Activated B cell treated with CpG ODN at 0.5 μM for 24 hours (primary cell): Measurements from ENCODE around the gene PDGFRB. TPM values are rescaled to one million over a fixed set of nuclear protein-coding genes. Genes with fewer than 3 reads are reported as not detected.

ENCODE experiments used
- ATAC-seq: fragments of 200-7000 bp; cut with Tn5 transposase; one replicate; pipeline ENCODE4 v1.10.0; 2021; ENCODE audit warnings: low read depth, mild to moderate bottlenecking, moderate library complexity
- CTCF ChIA-PET: fragments of 350-600 bp; sonication (Branson Sonifier 250); formaldehyde crosslinking; loops from one replicate; lab custom pipeline; 2021; ENCODE audit warnings: antibody characterized with exemption; lab: Charles Lee
- POLR2A ChIA-PET: fragments of 350-600 bp; sonication (Branson Sonifier 250); formaldehyde crosslinking; loops from one replicate; lab custom pipeline; 2021; ENCODE audit warnings: antibody characterized with exemption; lab: Charles Lee
- DNase-seq: peaks from one replicate; pipeline ENCODE4 v3.0.0; 2022
- H3K27ac Mint-ChIP-seq: one replicate; pipeline ENCODE4 v1.8.0; 2020; ENCODE audit warnings: mixed read lengths
- H3K27me3 Mint-ChIP-seq: one replicate; pipeline ENCODE4 v1.8.0; 2021; ENCODE audit warnings: mixed read lengths
- H3K36me3 Mint-ChIP-seq: one replicate; pipeline ENCODE4 v1.8.0; 2021; ENCODE audit warnings: low read depth, mixed read lengths
- H3K4me1 Mint-ChIP-seq: one replicate; pipeline ENCODE4 v1.8.0; 2021; ENCODE audit warnings: mixed read lengths
- H3K4me3 Mint-ChIP-seq: one replicate; pipeline ENCODE4 v1.8.0; 2020; ENCODE audit warnings: mild to moderate bottlenecking, mixed read lengths
- H3K9me3 Mint-ChIP-seq: one replicate; pipeline ENCODE4 v1.8.0; 2020; ENCODE audit warnings: mixed read lengths
- intact Hi-C: fragments of 100-400 bp; cut with micrococcal nuclease; formaldehyde crosslinking; loops from one replicate; pipeline ENCODE4 v1.15.1; 2024
- total RNA-seq: library from RNA; stranded (reverse); gene quantifications from 2 replicates; pipeline ENCODE4 v1.2.3, GENCODE V29; 2022
- TF ChIP-seq, protein P1 (sequence below): fragments of 200-600 bp; IDR thresholded peaks from one replicate; pipeline ENCODE4 v1.8.0; 2022; ENCODE audit warnings: antibody characterized with exemption, mild to moderate bottlenecking

PDGFRB gene
- total RNA-seq, 1 donor from 2014 or later = 1.8 TPM

DNA sequence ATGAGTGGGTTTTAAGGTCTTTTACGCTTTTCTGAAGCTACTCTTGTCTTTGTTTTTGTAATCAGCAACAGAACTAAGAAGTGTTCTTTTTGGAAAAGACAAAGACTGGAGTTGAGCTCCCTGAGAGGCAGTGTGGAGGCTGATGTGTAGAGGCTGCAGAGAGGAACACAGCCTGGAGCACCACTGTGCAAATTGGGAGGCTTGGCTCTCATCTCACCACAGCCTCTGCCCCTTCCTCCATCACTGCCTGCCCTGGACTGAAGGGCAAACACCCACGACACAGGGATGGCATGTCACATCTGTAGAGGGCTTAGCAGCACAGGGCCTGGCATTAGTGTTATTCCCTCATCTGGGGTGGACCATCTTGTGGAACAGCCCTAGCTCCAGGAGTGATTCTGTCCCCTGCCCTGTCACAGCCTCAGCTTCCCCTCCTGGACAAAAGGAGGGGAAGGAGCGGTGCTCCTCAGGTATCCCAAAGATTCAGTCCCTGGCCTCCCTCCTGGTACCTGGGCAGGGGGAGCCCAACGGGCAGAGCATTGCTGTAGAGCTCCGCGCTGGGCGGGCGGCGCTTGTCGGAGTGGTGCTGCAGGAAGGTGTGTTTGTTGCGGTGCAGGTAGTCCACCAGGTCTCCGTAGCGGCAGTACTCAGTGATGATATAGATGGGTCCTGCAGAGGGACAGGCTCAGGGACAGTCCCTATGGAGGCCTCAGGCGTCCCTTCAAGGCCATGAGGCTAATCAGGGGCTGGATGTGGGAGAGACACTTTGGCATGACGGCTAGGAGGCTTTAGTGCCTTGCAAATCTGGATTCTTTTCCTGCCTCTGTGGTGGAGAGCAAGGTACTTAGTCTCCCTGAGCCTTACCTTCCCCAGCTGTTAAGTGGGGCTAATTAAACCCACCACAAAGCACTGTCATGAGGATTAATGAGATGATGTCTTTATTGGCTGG is 32.8 kb downstream of the PDGFRB start:
- H3K27ac Mint-ChIP-seq = no peak overlapping the region
- ATAC-seq = no peak
- H3K9me3 Mint-ChIP-seq = no peaks in the 10 kb centered on the region
- TF ChIP-seq, protein P1, sequence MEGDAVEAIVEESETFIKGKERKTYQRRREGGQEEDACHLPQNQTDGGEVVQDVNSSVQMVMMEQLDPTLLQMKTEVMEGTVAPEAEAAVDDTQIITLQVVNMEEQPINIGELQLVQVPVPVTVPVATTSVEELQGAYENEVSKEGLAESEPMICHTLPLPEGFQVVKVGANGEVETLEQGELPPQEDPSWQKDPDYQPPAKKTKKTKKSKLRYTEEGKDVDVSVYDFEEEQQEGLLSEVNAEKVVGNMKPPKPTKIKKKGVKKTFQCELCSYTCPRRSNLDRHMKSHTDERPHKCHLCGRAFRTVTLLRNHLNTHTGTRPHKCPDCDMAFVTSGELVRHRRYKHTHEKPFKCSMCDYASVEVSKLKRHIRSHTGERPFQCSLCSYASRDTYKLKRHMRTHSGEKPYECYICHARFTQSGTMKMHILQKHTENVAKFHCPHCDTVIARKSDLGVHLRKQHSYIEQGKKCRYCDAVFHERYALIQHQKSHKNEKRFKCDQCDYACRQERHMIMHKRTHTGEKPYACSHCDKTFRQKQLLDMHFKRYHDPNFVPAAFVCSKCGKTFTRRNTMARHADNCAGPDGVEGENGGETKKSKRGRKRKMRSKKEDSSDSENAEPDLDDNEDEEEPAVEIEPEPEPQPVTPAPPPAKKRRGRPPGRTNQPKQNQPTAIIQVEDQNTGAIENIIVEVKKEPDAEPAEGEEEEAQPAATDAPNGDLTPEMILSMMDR = no peak
- no peak overlapping the region for H3K4me3 Mint-ChIP-seq
- ChIA-PET POLR2A (no interaction called here), CTCF (interaction anchor here (0.6 kb wide), 1 partner anchor 316 kb away, joined by 3 read pairs; no protein-coding TSS in a partner anchor)
- intact Hi-C loops = no loop called here
- H3K27me3 Mint-ChIP-seq = no peaks in the 10 kb centered on the region
- no peaks in the 10 kb centered on the region for H3K36me3 Mint-ChIP-seq
- no peaks in the 10 kb centered on the region for H3K4me1 Mint-ChIP-seq
- no peak for DNase-seq

DNA sequence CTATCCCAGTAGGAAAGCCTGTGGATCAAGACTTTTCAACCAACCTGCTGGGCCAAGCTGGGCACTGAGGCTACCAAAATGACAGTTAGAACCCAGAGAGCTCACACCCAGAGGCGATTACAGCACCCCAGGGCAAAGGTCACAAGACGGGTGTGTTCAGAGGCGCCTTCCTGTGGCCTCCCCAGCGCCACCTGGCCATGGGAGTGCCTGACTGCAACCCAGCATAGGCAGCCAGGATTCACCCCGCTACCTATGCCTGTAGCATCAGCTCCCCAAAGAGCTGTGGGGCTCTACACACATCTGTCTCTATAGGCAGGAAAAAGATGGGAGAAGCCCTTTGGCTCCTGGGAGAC is 33.5 kb downstream of the PDGFRB start:
- intact Hi-C loops = no loop called here
- Mint-ChIP-seq H3K27me3 (no peaks in the 10 kb centered on the region), H3K4me1 (no peaks in the 10 kb centered on the region), H3K36me3 (no peaks in the 10 kb centered on the region), H3K4me3 (no peak overlapping the region), H3K27ac (peak overlapping the region; percentile 19), H3K9me3 (no peaks in the 10 kb centered on the region)
- POLR2A ChIA-PET = no interaction called here
- peak; percentile 25 for ATAC-seq
- DNase-seq = no peak
- TF ChIP-seq, protein P1 = no peak
- CTCF ChIA-PET = no interaction called here

DNA sequence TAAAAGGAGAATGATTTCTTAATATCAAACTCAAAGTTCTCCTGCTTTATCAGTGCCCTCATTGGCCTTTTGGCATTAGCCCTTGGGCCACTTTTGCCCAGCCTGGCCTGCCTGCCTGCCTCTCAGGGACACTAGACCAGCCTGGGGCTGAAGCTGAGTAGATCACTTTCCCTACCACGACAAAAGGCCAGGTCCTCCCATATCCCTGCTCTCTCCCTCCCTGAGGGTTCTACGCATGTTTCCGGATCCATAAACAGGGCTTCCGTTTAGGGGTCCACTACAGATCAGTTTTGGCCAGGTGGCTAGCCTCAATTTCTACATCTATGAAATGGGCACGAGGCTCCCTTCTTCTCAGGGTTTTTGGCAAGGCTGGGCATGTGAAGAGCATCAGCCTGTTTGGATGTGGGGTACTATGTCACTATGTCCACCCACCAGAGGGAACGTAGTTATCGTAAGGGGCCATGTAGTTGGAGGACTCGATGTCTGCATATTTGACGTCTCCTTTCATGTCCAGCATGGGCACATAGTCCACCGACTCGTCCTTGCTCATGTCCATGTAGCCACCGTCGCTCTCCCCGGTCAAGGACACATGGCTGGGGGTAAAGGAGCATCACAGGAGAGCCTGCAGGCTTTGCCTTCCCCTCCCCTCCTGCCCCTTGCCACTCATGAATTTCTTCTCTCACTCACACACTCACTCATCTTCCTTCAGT is 34.0 kb downstream of the PDGFRB start:
- Mint-ChIP-seq H3K9me3 (no peaks in the 10 kb centered on the region), H3K4me1 (no peaks in the 10 kb centered on the region), H3K36me3 (no peaks in the 10 kb centered on the region), H3K4me3 (no peak overlapping the region), H3K27me3 (no peaks in the 10 kb centered on the region), H3K27ac (no peak overlapping the region)
- POLR2A ChIA-PET = no interaction called here
- DNase-seq (no peak), ATAC-seq (no peak)
- CTCF ChIA-PET = no interaction called here
- TF ChIP-seq, protein P1 = no peak
- intact Hi-C loops = no loop called here

DNA sequence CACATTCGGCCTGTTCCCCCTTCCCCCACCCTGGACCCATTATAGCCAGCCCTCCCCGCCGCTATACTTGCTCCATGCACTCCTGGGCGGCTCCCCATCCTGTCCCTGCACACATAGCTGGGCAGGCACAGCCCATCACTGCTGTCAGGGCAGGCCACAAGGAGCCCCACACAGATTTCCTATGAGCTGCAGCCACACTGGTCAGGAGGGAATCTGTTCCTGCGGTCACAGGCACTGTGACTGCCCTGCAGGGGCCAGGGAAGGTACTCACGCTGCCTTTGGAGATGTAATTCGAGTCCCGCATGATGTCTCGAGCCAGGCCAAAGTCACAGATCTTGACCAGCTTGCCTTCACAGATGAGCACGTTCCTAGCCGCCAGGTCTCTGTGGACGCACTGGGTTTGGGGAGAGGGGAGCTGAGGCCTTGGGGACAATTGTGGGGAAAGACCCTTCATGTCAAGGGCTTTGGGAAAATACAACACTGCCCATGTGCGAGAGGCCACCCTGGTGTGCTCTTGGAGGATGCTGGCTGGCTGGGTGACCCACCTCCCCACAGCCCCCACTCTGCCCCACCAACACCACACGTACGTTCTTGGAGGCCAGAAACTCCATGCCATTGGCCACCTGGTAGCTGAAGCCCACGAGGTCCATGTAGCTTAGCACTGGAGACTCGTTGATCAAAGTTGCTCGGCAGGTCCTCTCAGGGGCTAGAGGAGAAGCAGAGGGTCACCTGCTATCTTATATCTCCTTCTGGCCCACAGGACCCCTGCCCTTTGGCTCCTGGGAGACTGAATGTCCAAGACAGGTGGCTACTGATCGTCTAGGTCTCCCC is 34.8 kb downstream of the PDGFRB start:
- intact Hi-C loops = no loop called here
- no peaks in the 10 kb centered on the region for H3K4me1 Mint-ChIP-seq
- ATAC-seq = no peak
- DNase-seq = no peak
- TF ChIP-seq, protein P1 = no peak
- ChIA-PET CTCF (no interaction called here), POLR2A (no interaction called here)
- no peaks in the 10 kb centered on the region for H3K27me3 Mint-ChIP-seq
- no peak overlapping the region for H3K27ac Mint-ChIP-seq
- no peaks in the 10 kb centered on the region for H3K9me3 Mint-ChIP-seq
- no peak overlapping the region for H3K4me3 Mint-ChIP-seq
- no peaks in the 10 kb centered on the region for H3K36me3 Mint-ChIP-seq
